H1 (cell line): Measurements from ENCODE around the gene GSTA2. TPM values are rescaled to one million over a fixed set of nuclear protein-coding genes. Genes with fewer than 3 reads are reported as not detected.

ENCODE experiments used
- CTCF ChIA-PET: fragments of 300-600 bp; sonication (Branson Sonifier 250); formaldehyde crosslinking; loops from one replicate; lab custom pipeline; 2021; ENCODE audit not compliant: partially characterized antibody; lab: Charles Lee
- POLR2A ChIA-PET: fragments of 300-600 bp; sonication (Branson Sonifier 250); formaldehyde crosslinking; loops from one replicate; lab custom pipeline; 2021; ENCODE audit warnings: inconsistent platforms; ENCODE audit not compliant: partially characterized antibody; lab: Charles Lee
- DNase-seq, 2 experiments: peaks; one replicate each; pipeline versions ENCODE4 v3.0.0 to v3.0.0-alpha.2; 2010 to 2022; ENCODE audit warnings: low spot score in 2 of 2, low read depth in 1 of 2, mixed read lengths in 1 of 2
- FAIRE-seq: peaks from 2 replicates; lab custom pipeline; 2011; peaks lifted over from hg19 to GRCh38; lab: Jason Lieb, UNC
- H2AFZ ChIP-seq: 2 replicates; pipeline ENCODE4 v1.8.1; 2012; ENCODE audit warnings: low read length, inconsistent platforms
- H2AK5ac ChIP-seq: 2 replicates; pipeline ENCODE4 v1.6.1; 2013; ENCODE audit warnings: low read depth, low read length
- H2BK120ac ChIP-seq: replicated peaks from 2 replicates; pipeline ENCODE3; 2013; ENCODE audit warnings: low read depth, low read length, inconsistent platforms
- H2BK12ac ChIP-seq: 2 replicates; pipeline ENCODE4 v1.6.1; 2013; ENCODE audit warnings: low read depth, low read length
- H2BK15ac ChIP-seq: 2 replicates; pipeline ENCODE4 v1.6.1; 2013; ENCODE audit warnings: low read length
- H2BK20ac ChIP-seq: 2 replicates; pipeline ENCODE4 v1.6.1; 2013; ENCODE audit warnings: low read length
- H2BK5ac ChIP-seq: 2 replicates; pipeline ENCODE4 v1.6.1; 2013; ENCODE audit warnings: low read depth, low read length
- H3K14ac ChIP-seq: 2 replicates; pipeline ENCODE4 v1.6.1; 2013; ENCODE audit warnings: inconsistent platforms; ENCODE audit not compliant: insufficient read length
- H3K18ac ChIP-seq: 2 replicates; pipeline ENCODE4 v1.6.1; 2013; ENCODE audit warnings: low read length; ENCODE audit errors: extremely low read depth
- H3K23ac ChIP-seq: 2 replicates; pipeline ENCODE4 v1.6.1; 2013; ENCODE audit warnings: inconsistent platforms; ENCODE audit not compliant: insufficient read length
- H3K23me2 ChIP-seq: 2 replicates; pipeline ENCODE4 v1.6.1; 2013; ENCODE audit warnings: low read depth, low read length
- H3K27ac ChIP-seq: 2 replicates; pipeline ENCODE4 v1.6.1; 2011; ENCODE audit warnings: low read depth, low read length, inconsistent platforms
- H3K27me3 ChIP-seq, 4 experiments: replicated peaks in 1 of 4; 1 replicate in 1 of 4; 2 replicates in 3 of 4; pipeline versions ENCODE4 v1.6.1 to v1.8.1; 2011 to 2013; ENCODE audit warnings: low read length in 3 of 4, mild to moderate bottlenecking in 3 of 4, inconsistent platforms in 2 of 4, mixed read lengths in 2 of 4, moderate library complexity in 1 of 4; ENCODE audit not compliant: control insufficient read depth in 3 of 4, insufficient read depth in 3 of 4; ENCODE audit errors: extremely low read depth in 1 of 4
- H3K36me3 ChIP-seq, 4 experiments: 2 replicates each; pipeline versions ENCODE4 v1.6.1 to v1.8.1; 2011 to 2013; ENCODE audit warnings: mild to moderate bottlenecking in 4 of 4, low read length in 3 of 4, moderate library complexity in 2 of 4, control low read depth in 1 of 4, inconsistent platforms in 1 of 4; ENCODE audit not compliant: insufficient read depth in 4 of 4, control insufficient read depth in 2 of 4
- H3K4ac ChIP-seq: replicated peaks from 2 replicates; pipeline ENCODE3; 2013; ENCODE audit warnings: low read length, low read depth, mixed read lengths, inconsistent platforms; ENCODE audit not compliant: insufficient read length
- H3K4me1 ChIP-seq, 4 experiments: replicated peaks in 1 of 4; 1 replicate in 1 of 4; 2 replicates in 3 of 4; pipeline versions ENCODE4 v1.6.1 to v1.8.1; 2011 to 2013; ENCODE audit warnings: low read length in 3 of 4, inconsistent platforms in 2 of 4, mixed read lengths in 1 of 4; ENCODE audit not compliant: insufficient read depth in 4 of 4, control insufficient read depth in 3 of 4
- H3K4me2 ChIP-seq, 2 experiments: 2 replicates each; pipeline versions ENCODE4 v1.6.1 to v1.8.1; 2011 to 2013; ENCODE audit warnings: low read depth in 2 of 2, low read length in 2 of 2, control low read depth in 1 of 2, inconsistent platforms in 1 of 2, mild to moderate bottlenecking in 1 of 2; ENCODE audit not compliant: insufficient read depth in 1 of 2
- H3K4me3 ChIP-seq, 4 experiments: fragments of 200-600, 300-600 bp in 1 of 4; sonication (generic), shearing (Covaris generic), sonication (Bioruptor Twin) in 1 of 4; 2 replicates each; pipeline versions ENCODE4 v1.5.1 to v1.8.1; 2011 to 2016; ENCODE audit warnings: low read length in 4 of 4, low read depth in 3 of 4, control low read depth in 2 of 4, inconsistent platforms in 2 of 4, mild to moderate bottlenecking in 2 of 4, mixed read lengths in 1 of 4, moderate library complexity in 1 of 4; ENCODE audit not compliant: insufficient read depth in 2 of 4; ENCODE audit errors: extremely low read depth in 1 of 4
- H3K56ac ChIP-seq: replicated peaks from 2 replicates; pipeline ENCODE3; 2013; ENCODE audit warnings: low read depth, mild to moderate bottlenecking, mixed read lengths, low read length, inconsistent platforms; ENCODE audit not compliant: insufficient read length
- H3K79me1 ChIP-seq: 2 replicates; pipeline ENCODE4 v1.6.1; 2013; ENCODE audit warnings: low read depth, low read length, control low read depth
- H3K79me2 ChIP-seq, 2 experiments: 2 replicates each; pipeline versions ENCODE4 v1.6.1 to v1.8.1; 2012 to 2013; ENCODE audit warnings: low read length in 2 of 2, mild to moderate bottlenecking in 2 of 2, inconsistent platforms in 1 of 2; ENCODE audit not compliant: insufficient read depth in 2 of 2, control insufficient read depth in 1 of 2
- H3K9ac ChIP-seq, 4 experiments: replicated peaks in 1 of 4; 1 replicate in 1 of 4; 2 replicates in 3 of 4; pipeline versions ENCODE4 v1.6.1 to v1.8.1; 2011 to 2013; ENCODE audit warnings: low read depth in 3 of 4, low read length in 3 of 4, control low read depth in 2 of 4, mild to moderate bottlenecking in 2 of 4, moderate library complexity in 2 of 4, inconsistent platforms in 1 of 4; ENCODE audit errors: extremely low read depth in 1 of 4
- H3K9me3 ChIP-seq, 2 experiments: 2 replicates each; pipeline versions ENCODE4 v1.6.1 to v1.8.1; 2012 to 2013; ENCODE audit warnings: mild to moderate bottlenecking in 2 of 2, moderate library complexity in 2 of 2, control low read depth in 1 of 2, inconsistent platforms in 1 of 2, low read depth in 1 of 2, low read length in 1 of 2, mixed read lengths in 1 of 2; ENCODE audit not compliant: insufficient read depth in 2 of 2
- H4K20me1 ChIP-seq, 2 experiments: replicated peaks in 1 of 2; 2 replicates each; pipeline versions ENCODE3 to v1.8.1; 2011 to 2013; ENCODE audit warnings: inconsistent platforms in 2 of 2, low read length in 2 of 2, mild to moderate bottlenecking in 1 of 2; ENCODE audit not compliant: insufficient read depth in 2 of 2, control insufficient read depth in 1 of 2
- H4K5ac ChIP-seq: 2 replicates; pipeline ENCODE4 v1.6.1; 2013; ENCODE audit warnings: low read length, low read depth, mixed read lengths, inconsistent platforms; ENCODE audit not compliant: insufficient read length
- H4K8ac ChIP-seq: 2 replicates; pipeline ENCODE4 v1.8.0; 2013; ENCODE audit warnings: mild to moderate bottlenecking, moderate library complexity, low read length, inconsistent platforms; ENCODE audit not compliant: insufficient read depth; ENCODE audit errors: extremely low read depth
- H4K91ac ChIP-seq: replicated peaks from 2 replicates; pipeline ENCODE3; 2013; ENCODE audit warnings: low read length, mixed read lengths, inconsistent platforms; ENCODE audit not compliant: insufficient read length
- EGR1 ChIP-seq: IDR thresholded peaks from 2 replicates; pipeline ENCODE4 v1.6.1; 2011; ENCODE audit warnings: low read depth, low read length, borderline replicate concordance
- GABPA ChIP-seq: IDR thresholded peaks from 2 replicates; pipeline ENCODE4 v1.6.1; 2011; ENCODE audit warnings: mild to moderate bottlenecking, low read length, moderate library complexity, borderline replicate concordance; ENCODE audit not compliant: insufficient read depth
- SP1 ChIP-seq: IDR thresholded peaks from 2 replicates; pipeline ENCODE4 v1.6.1; 2011; ENCODE audit warnings: low read depth, low read length
- TCF12 ChIP-seq: IDR thresholded peaks from 2 replicates; pipeline ENCODE4 v1.6.1; 2011; ENCODE audit warnings: low read depth, mild to moderate bottlenecking, low read length
- polyA plus RNA-seq, 7 experiments: library from polyadenylated mRNA; depleted of rRNA in 3 of 7; stranded (reverse) in 5 of 7; unstranded in 2 of 7; fragments of >200 nt in 5 of 7; fragments of 200-250 nt in 2 of 7; gene quantifications; 1 replicate in 5 of 7; 2 replicates in 1 of 7; 4 replicates in 1 of 7; pipeline versions ENCODE4 v1.2.1 to v1.2.3, GENCODE V29; 2011 to 2013; ENCODE audit warnings: missing spikeins in 2 of 7, mixed read lengths in 2 of 7
- total RNA-seq: library from RNA; stranded (reverse); fragmentation: NEBNext Ultra II Directional; extraction: Animal tissue kit (Norgen Biotek cat#: 25700); gene quantifications from 2 replicates; pipeline ENCODE4 v1.2.1, GENCODE V29; 2021

Gene GSTA2
- total and polyA plus RNA-seq, 2 of the 8 experiments (the other 6 are each of a cell fraction or from before 2014, with no cell fraction given) = 0.05 TPM; not detected in 1

- Histone ChIP-seq H3K36me3 (no peaks in the 10 kb centered on the region), H4K8ac (no peak overlapping the region), H4K20me1 (no peaks in the 10 kb centered on the region), H3K23ac (no peak overlapping the region), H3K4me3 (no peak overlapping the region), H3K18ac (no peak overlapping the region), H2BK15ac (no peak overlapping the region), H3K23me2 (no peaks in the 10 kb centered on the region), H2BK20ac (no peak overlapping the region), H3K79me2 (no peaks in the 10 kb centered on the region), H2AFZ (no peak overlapping the region), H3K4me1 (peaks cover 0 to 6% (median 4%) of the 10 kb centered on the region in 4 experiments; a peak in 4 of 7 replicates), H3K56ac (no peak overlapping the region), H4K5ac (no peak overlapping the region), H2BK5ac (no peak overlapping the region), H2AK5ac (no peak overlapping the region), H3K79me1 (no peaks in the 10 kb centered on the region), H3K4ac (no peak overlapping the region), H3K14ac (no peak overlapping the region), H3K27me3 (no peaks in the 10 kb centered on the region), H2BK120ac (no peak overlapping the region), H3K27ac (no peak overlapping the region), H3K9ac (no peak overlapping the region), H4K91ac (no peak overlapping the region), H3K9me3 (peaks cover 3 to 10% of the 10 kb centered on the region in 2 experiments; a peak in 3 of 4 replicates), H2BK12ac (no peak overlapping the region), H3K4me2 (no peak overlapping the region)
- no peak for FAIRE-seq
- POLR2A ChIA-PET = no interaction called here
- CTCF ChIA-PET = interaction anchor here (1.3 to 1.8 kb wide), 2 partner anchors 27 to 156 kb away, joined by 3 to 6 read pairs; no protein-coding TSS in a partner anchor
- TF ChIP-seq TCF12 = no peak
- no peak for TF ChIP-seq SP1
- no peak for TF ChIP-seq GABPA
- TF ChIP-seq EGR1 = no peak
- DNase-seq = no peak
Observed at GRCh38 chr6:52752310-52752709, 11.0 kb downstream of the GSTA2 start.
